K562 (cell line): Measurements from ENCODE around the gene PDGFD.

Experiments used
- ARNT ChIP-seq, 2 experiments: fragments of 450-650 bp; IDR thresholded peaks; 2 replicates each; pipeline ENCODE4 v1.6.1; 2016; ENCODE audit warnings: mild to moderate bottlenecking in 1 of 2
- CTCF ChIP-seq, 3 experiments: IDR thresholded peaks in 2 of 3; conservative IDR thresholded peaks in 1 of 3; 2 replicates each; pipeline ENCODE4 v1.5.1; 2011 to 2012; ENCODE audit warnings: low read length in 3 of 3, mild to moderate bottlenecking in 3 of 3, control low read depth in 2 of 3, improper control_type of control experiment in 1 of 3, inconsistent platforms in 1 of 3, low read depth in 1 of 3, mixed read lengths in 1 of 3, moderate library complexity in 1 of 3; ENCODE audit not compliant: insufficient read depth in 2 of 3
- MLX ChIP-seq, 2 experiments: fragments of 450-650 bp in 1 of 2; sonication (generic) in 1 of 2; formaldehyde crosslinking; conservative IDR thresholded peaks; 2 replicates each; pipeline versions ENCODE4 v1.4.0 to v1.8.1; 2020 to 2022; ENCODE audit warnings: mild to moderate bottlenecking in 1 of 2, missing genetic modification reagents in 1 of 2
- NCOR1 ChIP-seq: fragments of 450-650 bp; IDR thresholded peaks from 2 replicates; pipeline ENCODE4 v1.6.1; 2016; ENCODE audit warnings: mild to moderate bottlenecking, moderate library complexity
- PML ChIP-seq: IDR thresholded peaks from 2 replicates; pipeline ENCODE4 v1.6.1; 2012; ENCODE audit warnings: low read length, inconsistent platforms
- PTRF ChIP-seq: fragments of 450-650 bp; IDR thresholded peaks from 2 replicates; pipeline ENCODE4 v1.6.1; 2016; ENCODE audit warnings: mild to moderate bottlenecking, missing genetic modification characterization, missing compliant biosample characterization
- TAF1 ChIP-seq: IDR thresholded peaks from 2 replicates; pipeline ENCODE4 v1.6.1; 2011; ENCODE audit warnings: mild to moderate bottlenecking, low read length, moderate library complexity; ENCODE audit not compliant: insufficient read depth, control insufficient read depth, severe bottlenecking; ENCODE audit errors: extremely low read depth
- USF2 ChIP-seq: sonication (generic); formaldehyde crosslinking; IDR thresholded peaks from 2 replicates; pipeline ENCODE4 v1.5.0; 2020; ENCODE audit warnings: missing genetic modification reagents
- ZBTB33 ChIP-seq: sonication (generic); formaldehyde crosslinking; IDR thresholded peaks from 2 replicates; pipeline ENCODE4 v1.8.1; 2023; ENCODE audit warnings: mild to moderate bottlenecking, missing genetic modification reagents
- ZBTB9 ChIP-seq: fragments of 450-650 bp; formaldehyde crosslinking; IDR thresholded peaks from 2 replicates; pipeline ENCODE4 v1.4.0; 2020; ENCODE audit warnings: mild to moderate bottlenecking, moderate library complexity
- ZFP91 ChIP-seq: sonication (generic); formaldehyde crosslinking; IDR thresholded peaks from 2 replicates; pipeline ENCODE4 v1.8.0; 2022; ENCODE audit warnings: mild to moderate bottlenecking, missing genetic modification reagents
- ZNF583 ChIP-seq: fragments of 250-450 bp; sonication (Bioruptor Pico); IDR thresholded peaks from 2 replicates; pipeline ENCODE4 v1.4.0; 2020
- ZNF592 ChIP-seq: fragments of 450-650 bp; IDR thresholded peaks from 2 replicates; pipeline ENCODE4 v1.6.1; 2017; ENCODE audit warnings: antibody characterized with exemption, mild to moderate bottlenecking

GRCh38 chr11:103988595-103988969 lies 175.4 kb downstream of the PDGFD start:
- no peak for TF ChIP-seq ZBTB33
- TF ChIP-seq MLX (CRISPR knock-in tag; conservative IDR thresholded peaks at IDR 0.05) = no peak
- no peak for TF ChIP-seq ARNT (IDR thresholded peaks at IDR 0.05)
- no peak for TF ChIP-seq ZFP91 (CRISPR knock-in tag)
- no peak for TF ChIP-seq PTRF (tag)
- no peak for TF ChIP-seq TAF1
- TF ChIP-seq ZNF592 = no peak
- no peak for TF ChIP-seq ZBTB9 (CRISPR knock-in tag)
- no peak for TF ChIP-seq CTCF (IDR thresholded peaks at IDR 0.05 in 2 of 3, conservative IDR thresholded peaks at IDR 0.05 in 1 of 3; ENCODE audit: insufficient read depth in 2 of 3, low read depth in 1 of 3, low read length in 3 of 3)
- no peak for TF ChIP-seq NCOR1
- no peak for TF ChIP-seq ZNF583
- no peak for TF ChIP-seq PML
- no peak for TF ChIP-seq USF2
